Thyroid gland (tissue), 4 donors: ENCODE data around the gene TMEM18.

Source experiments
- POLR2A ChIP-seq, 2 donors: fragments of 450-650 bp; IDR thresholded peaks; one replicate each; pipeline ENCODE4 v1.6.1; 2017; ENCODE audit warnings: antibody characterized with exemption in 2 of 2, mild to moderate bottlenecking in 2 of 2, moderate library complexity in 1 of 2
- TF ChIP-seq, protein P1 (sequence below), 6 experiments: fragments of 200-600 bp in 3 of 6; fragments of 450-650 bp in 3 of 6; sonication (generic) in 3 of 6; IDR thresholded peaks; one replicate each; pipeline ENCODE4 v1.5.1; 2016 to 2019; ENCODE audit warnings: antibody characterized with exemption in 6 of 6, mild to moderate bottlenecking in 2 of 6, inconsistent platforms in 1 of 6, moderate library complexity in 1 of 6

DNA sequence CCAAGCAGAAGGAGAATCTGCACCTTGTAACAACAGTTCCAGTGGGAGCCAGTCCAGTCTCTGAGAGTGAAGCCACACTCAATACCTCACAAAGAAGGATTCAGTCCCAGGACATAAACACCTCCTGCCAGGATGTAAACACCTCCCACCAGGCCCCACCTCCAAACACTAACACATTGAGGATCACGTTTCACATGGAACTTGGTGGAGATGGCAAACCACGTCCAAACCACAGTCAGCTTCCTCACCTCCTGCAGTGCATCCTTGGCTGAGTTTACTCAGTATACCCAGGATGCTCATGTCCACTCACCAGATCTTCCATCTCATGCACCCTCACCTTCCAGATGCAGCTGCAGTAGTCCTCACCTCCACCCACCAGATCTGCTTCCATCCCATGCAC lies 37.8 kb upstream of the TMEM18 start:
- TF ChIP-seq, protein P1, sequence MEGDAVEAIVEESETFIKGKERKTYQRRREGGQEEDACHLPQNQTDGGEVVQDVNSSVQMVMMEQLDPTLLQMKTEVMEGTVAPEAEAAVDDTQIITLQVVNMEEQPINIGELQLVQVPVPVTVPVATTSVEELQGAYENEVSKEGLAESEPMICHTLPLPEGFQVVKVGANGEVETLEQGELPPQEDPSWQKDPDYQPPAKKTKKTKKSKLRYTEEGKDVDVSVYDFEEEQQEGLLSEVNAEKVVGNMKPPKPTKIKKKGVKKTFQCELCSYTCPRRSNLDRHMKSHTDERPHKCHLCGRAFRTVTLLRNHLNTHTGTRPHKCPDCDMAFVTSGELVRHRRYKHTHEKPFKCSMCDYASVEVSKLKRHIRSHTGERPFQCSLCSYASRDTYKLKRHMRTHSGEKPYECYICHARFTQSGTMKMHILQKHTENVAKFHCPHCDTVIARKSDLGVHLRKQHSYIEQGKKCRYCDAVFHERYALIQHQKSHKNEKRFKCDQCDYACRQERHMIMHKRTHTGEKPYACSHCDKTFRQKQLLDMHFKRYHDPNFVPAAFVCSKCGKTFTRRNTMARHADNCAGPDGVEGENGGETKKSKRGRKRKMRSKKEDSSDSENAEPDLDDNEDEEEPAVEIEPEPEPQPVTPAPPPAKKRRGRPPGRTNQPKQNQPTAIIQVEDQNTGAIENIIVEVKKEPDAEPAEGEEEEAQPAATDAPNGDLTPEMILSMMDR (IDR thresholded peaks at IDR 0.05), result no peak
- no peak for TF ChIP-seq POLR2A (IDR thresholded peaks at IDR 0.05)
